H1 (cell line): ENCODE results near the gene IKZF3. TPM values are rescaled to one million over a fixed set of nuclear protein-coding genes. Genes with fewer than 3 reads are reported as not detected.

Experiments
- ASH2L ChIP-seq: fragments of 200-600, 300-600 bp; sonication (generic); IDR thresholded peaks from one replicate; pipeline ENCODE4 v1.7.1; 2017; ENCODE audit warnings: low read length
- EGR1 ChIP-seq: IDR thresholded peaks from 2 replicates; pipeline ENCODE4 v1.6.1; 2011; ENCODE audit warnings: low read depth, low read length, borderline replicate concordance
- EP300 ChIP-seq, 2 experiments: IDR thresholded peaks; 1 replicate in 1 of 2; 2 replicates in 1 of 2; pipeline ENCODE4 v1.6.1; 2011 to 2012; ENCODE audit warnings: low read depth in 2 of 2, low read length in 2 of 2, mild to moderate bottlenecking in 2 of 2, borderline replicate concordance in 1 of 2, inconsistent platforms in 1 of 2, moderate library complexity in 1 of 2
- EZH2 ChIP-seq: fragments of 200-600 bp; sonication (generic); IDR thresholded peaks from 2 replicates; pipeline ENCODE4 v1.7.1; 2012; ENCODE audit warnings: low read depth, mild to moderate bottlenecking, moderate library complexity, low read length, inconsistent platforms; ENCODE audit not compliant: severe bottlenecking
- GABPA ChIP-seq: IDR thresholded peaks from 2 replicates; pipeline ENCODE4 v1.6.1; 2011; ENCODE audit warnings: mild to moderate bottlenecking, low read length, moderate library complexity, borderline replicate concordance; ENCODE audit not compliant: insufficient read depth
- GTF2F1 ChIP-seq: IDR thresholded peaks from 2 replicates; pipeline ENCODE4 v1.6.1; 2012; ENCODE audit warnings: low read depth, low read length, improper control_type of control experiment, borderline replicate concordance
- JUND ChIP-seq: IDR thresholded peaks from 2 replicates; pipeline ENCODE4 v1.6.1; 2011; ENCODE audit warnings: mild to moderate bottlenecking, improper control_type of control experiment, low read length
- KDM1A ChIP-seq: fragments of 200-600, 300-600 bp; sonication (generic); IDR thresholded peaks from 2 replicates; pipeline ENCODE4 v1.7.1; 2016; ENCODE audit warnings: mild to moderate bottlenecking, low read length, borderline replicate concordance
- KDM4A ChIP-seq: IDR thresholded peaks from one replicate; pipeline ENCODE4 v1.7.1; 2012; ENCODE audit warnings: low read depth, mild to moderate bottlenecking, moderate library complexity, low read length, inconsistent platforms; ENCODE audit not compliant: severe bottlenecking
- KDM5A ChIP-seq: fragments of 200-600 bp; IDR thresholded peaks from 2 replicates; pipeline ENCODE4 v1.7.1; 2012; ENCODE audit warnings: mild to moderate bottlenecking, low read length, inconsistent platforms, mixed read lengths
- NANOG ChIP-seq: IDR thresholded peaks from 2 replicates; pipeline ENCODE4 v1.6.1; 2011; ENCODE audit warnings: low read length, low read depth, mild to moderate bottlenecking, inconsistent platforms; ENCODE audit not compliant: insufficient read depth, poor library complexity, severe bottlenecking
- PHF8 ChIP-seq: fragments of 200-600 bp; sonication (generic); conservative IDR thresholded peaks from 2 replicates; pipeline ENCODE4 v1.7.1; 2012; ENCODE audit warnings: low read depth, mild to moderate bottlenecking, inconsistent platforms, low read length, moderate library complexity
- POLR2A ChIP-seq, 2 experiments: IDR thresholded peaks; 1 replicate in 1 of 2; 2 replicates in 1 of 2; pipeline ENCODE4 v1.6.1; 2011; ENCODE audit warnings: low read depth in 2 of 2, low read length in 2 of 2, mild to moderate bottlenecking in 2 of 2; ENCODE audit errors: control extremely low read depth in 1 of 2
- POU5F1 ChIP-seq: IDR thresholded peaks from 2 replicates; pipeline ENCODE4 v1.6.1; 2011; ENCODE audit warnings: low read depth, mild to moderate bottlenecking, low read length, moderate library complexity
- RBBP5 ChIP-seq: IDR thresholded peaks from 2 replicates; pipeline ENCODE4 v1.7.1; 2012; ENCODE audit warnings: low read depth, mild to moderate bottlenecking, inconsistent platforms, low read length, moderate library complexity, borderline replicate concordance
- RNF2 ChIP-seq: fragments of 200-900, 300-1000 bp; sonication (generic); IDR thresholded peaks from 2 replicates; pipeline ENCODE4 v1.7.1; 2016; ENCODE audit warnings: borderline replicate concordance, low read depth, mild to moderate bottlenecking, antibody characterized with exemption, low read length; ENCODE audit not compliant: poor library complexity, severe bottlenecking; ENCODE audit errors: missing control alignments
- SP4 ChIP-seq: IDR thresholded peaks from 2 replicates; pipeline ENCODE4 v1.6.1; 2012; ENCODE audit warnings: low read length, inconsistent platforms
- SUZ12 ChIP-seq: fragments of 200-600 bp; sonication (generic); IDR thresholded peaks from 2 replicates; pipeline ENCODE4 v1.6.1; 2012; ENCODE audit warnings: mild to moderate bottlenecking, inconsistent platforms, low read length, moderate library complexity, mixed read lengths
- TAF7 ChIP-seq: optimal IDR thresholded peaks from 2 replicates; pipeline ENCODE3; 2011; ENCODE audit warnings: low read depth, mild to moderate bottlenecking, inconsistent platforms, low read length, moderate library complexity, borderline replicate concordance
- TEAD4 ChIP-seq: IDR thresholded peaks from 2 replicates; pipeline ENCODE4 v1.6.1; 2012; ENCODE audit warnings: low read depth, low read length, inconsistent platforms, mixed read lengths
- ZNF274 ChIP-seq: IDR thresholded peaks from 2 replicates; pipeline ENCODE4 v1.7.0; 2012; ENCODE audit warnings: low read length, borderline replicate concordance; ENCODE audit errors: extremely low read depth
- polyA plus RNA-seq, 7 experiments: library from polyadenylated mRNA; depleted of rRNA in 3 of 7; stranded (reverse) in 5 of 7; unstranded in 2 of 7; fragments of >200 nt in 5 of 7; fragments of 200-250 nt in 2 of 7; gene quantifications; 1 replicate in 5 of 7; 2 replicates in 1 of 7; 4 replicates in 1 of 7; pipeline versions ENCODE4 v1.2.1 to v1.2.3, GENCODE V29; 2011 to 2013; ENCODE audit warnings: missing spikeins in 2 of 7, mixed read lengths in 2 of 7
- total RNA-seq: library from RNA; stranded (reverse); fragmentation: NEBNext Ultra II Directional; extraction: Animal tissue kit (Norgen Biotek cat#: 25700); gene quantifications from 2 replicates; pipeline ENCODE4 v1.2.1, GENCODE V29; 2021
- TF ChIP-seq, protein P1 (sequence below): IDR thresholded peaks from 2 replicates; pipeline ENCODE4 v1.6.1; 2012; ENCODE audit warnings: inconsistent platforms

Gene IKZF3
- total and polyA plus RNA-seq, 2 of the 8 experiments (the other 6 are each of a cell fraction or from before 2014, with no cell fraction given) = 0.23 to 0.56 TPM

DNA sequence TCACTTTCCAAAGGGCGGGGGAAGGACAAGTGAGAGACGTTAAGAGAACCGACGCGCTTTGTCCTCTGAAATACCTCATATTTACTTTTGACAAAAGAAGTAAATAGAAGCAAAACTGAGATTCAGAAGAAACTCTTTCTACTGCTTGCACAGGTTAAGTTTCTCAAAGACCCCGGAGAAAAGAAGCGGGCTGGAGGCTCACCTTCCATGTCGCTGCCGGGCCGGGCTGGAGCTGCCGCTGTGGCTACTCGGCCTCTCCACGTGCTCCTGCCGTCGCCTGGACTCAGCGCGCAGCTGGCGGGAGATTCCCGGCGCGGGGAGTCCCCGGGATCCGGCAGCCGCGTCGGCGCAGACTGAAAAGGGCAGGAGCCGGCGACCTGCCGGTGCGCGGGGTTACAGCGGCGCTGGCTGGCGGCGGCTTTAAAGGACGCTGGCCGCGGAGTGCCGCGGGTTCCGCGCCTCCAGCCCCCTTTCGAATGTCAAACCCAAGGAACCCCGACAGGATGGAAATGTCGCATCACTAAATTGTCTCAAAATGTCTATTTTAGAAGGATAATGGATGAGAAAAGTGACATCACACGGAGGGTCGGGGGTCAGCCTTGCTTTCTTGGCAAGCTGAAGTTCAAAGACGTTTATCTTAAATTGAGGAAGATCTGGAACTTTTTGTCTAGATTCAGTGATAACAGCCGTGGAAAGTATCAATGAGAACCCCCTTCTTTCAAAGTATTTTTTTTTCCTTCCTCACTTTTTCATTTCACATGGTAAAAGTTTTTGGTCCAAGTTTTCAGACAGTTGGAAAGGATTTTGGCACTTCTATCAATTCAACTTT is at the start of gene IKZF3 (continued):
- TF ChIP-seq, protein P1, sequence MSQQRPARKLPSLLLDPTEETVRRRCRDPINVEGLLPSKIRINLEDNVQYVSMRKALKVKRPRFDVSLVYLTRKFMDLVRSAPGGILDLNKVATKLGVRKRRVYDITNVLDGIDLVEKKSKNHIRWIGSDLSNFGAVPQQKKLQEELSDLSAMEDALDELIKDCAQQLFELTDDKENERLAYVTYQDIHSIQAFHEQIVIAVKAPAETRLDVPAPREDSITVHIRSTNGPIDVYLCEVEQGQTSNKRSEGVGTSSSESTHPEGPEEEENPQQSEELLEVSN = peak; percentile 100
- TF ChIP-seq ZNF274 = no peak
- TF ChIP-seq KDM5A = no peak
- TF ChIP-seq EZH2 = peak; percentile 61
- no peak for TF ChIP-seq SP4
- TF ChIP-seq TAF7 = peak; percentile 40
- TF ChIP-seq RNF2 = peak; percentile 75
- TF ChIP-seq NANOG = no peak
- peak; percentile 80 for TF ChIP-seq GTF2F1
- no peak for TF ChIP-seq KDM1A
- no peak for TF ChIP-seq POLR2A (IDR thresholded peaks at IDR 0.05; ENCODE audit: control extremely low read depth in 1 of 2, low read depth in 2 of 2, low read length in 2 of 2)
- peak; percentile 20 for TF ChIP-seq ASH2L
- no peak for TF ChIP-seq PHF8
- peak; percentile 51; the same call in 1 of the 2 replicates for TF ChIP-seq RBBP5
- 0 out of 2 replicates have a peak, but pooled peaks have one; percentile 12 for TF ChIP-seq JUND
- peak; percentile 63 for TF ChIP-seq KDM4A
- no peak for TF ChIP-seq POU5F1
- TF ChIP-seq GABPA = 0 out of 2 replicates have a peak, but pooled peaks have one; percentile 63
- 0 out of 2 replicates have a peak, but pooled peaks have one; percentile 1 for TF ChIP-seq TEAD4
- peak; percentile 28; the same call in 1 of the 2 replicates for TF ChIP-seq EGR1
- TF ChIP-seq SUZ12 = peak; percentile 71; the same call in 1 of the 2 replicates
- peak in 1 of 2 experiments; percentile 64; a peak in 1 of 3 replicates for TF ChIP-seq EP300 (IDR thresholded peaks at IDR 0.05; ENCODE audit: borderline replicate concordance in 1 of 2, low read depth in 2 of 2, low read length in 2 of 2)
